RWPE2 (cell line): ENCODE measurements around the gene EGR2.

Source experiments
- ATAC-seq: fragments of 200-7000 bp; cut with Tn5 transposase; 3 replicates; pipeline ENCODE4 v1.9.1; 2021; ENCODE audit warnings: low read depth
- DNase-seq: peaks from one replicate; pipeline ENCODE4 v3.0.0-alpha.2; 2020; ENCODE audit warnings: low spot score
- H3K27ac ChIP-seq: fragments of 450-650 bp; 2 replicates; pipeline ENCODE4 v1.5.1; 2017; ENCODE audit warnings: mild to moderate bottlenecking; ENCODE audit not compliant: poor library complexity, severe bottlenecking
- H3K27me3 ChIP-seq: fragments of 250-450 bp; sonication (Bioruptor Pico); 2 replicates; pipeline ENCODE4 v1.5.1; 2021; ENCODE audit warnings: mild to moderate bottlenecking, moderate library complexity; ENCODE audit not compliant: insufficient read depth, poor library complexity, severe bottlenecking
- H3K36me3 ChIP-seq: fragments of 250-450 bp; sonication (Bioruptor Pico); 2 replicates; pipeline ENCODE4 v1.5.1; 2020; ENCODE audit warnings: low read depth, mild to moderate bottlenecking, moderate library complexity
- H3K4me1 ChIP-seq: fragments of 250-450 bp; sonication (Bioruptor Pico); 2 replicates; pipeline ENCODE4 v1.5.1; 2021; ENCODE audit warnings: mild to moderate bottlenecking, moderate library complexity; ENCODE audit not compliant: insufficient read depth, poor library complexity, severe bottlenecking
- H3K4me3 ChIP-seq: fragments of 250-450 bp; sonication (Bioruptor Pico); 2 replicates; pipeline ENCODE4 v1.5.1; 2021; ENCODE audit warnings: mild to moderate bottlenecking, moderate library complexity; ENCODE audit not compliant: severe bottlenecking
- H3K9me3 ChIP-seq: fragments of 250-450 bp; sonication (Bioruptor Pico); 2 replicates; pipeline ENCODE4 v1.5.1; 2021; ENCODE audit warnings: mild to moderate bottlenecking, moderate library complexity; ENCODE audit not compliant: severe bottlenecking
- CTCF ChIP-seq: fragments of 450-650 bp; IDR thresholded peaks from one replicate; pipeline ENCODE4 v1.5.1; 2017; ENCODE audit warnings: mild to moderate bottlenecking, moderate library complexity; ENCODE audit not compliant: poor library complexity, severe bottlenecking

The EGR2 gene

GRCh38 chr10:62816331-62817120, at the start of gene EGR2:
Gene EGR2 (minus strand): TSS chr10:62816366. CDS start chr10:62816029, 337 bp downstream.
- H3K27ac ChIP-seq, result peak within 1 kb of the TSS; percentile 3
- H3K27me3 ChIP-seq, result peaks cover 48% of the 10 kb centered on the region
- peaks cover 9% of the 10 kb centered on the region for H3K4me1 ChIP-seq
- H3K36me3 ChIP-seq, result no peaks in the 10 kb centered on the region
- ATAC-seq, result peak; percentile 82
- peak; percentile 92 for DNase-seq
- H3K4me3 ChIP-seq, result peak within 1 kb of the TSS; percentile 75
- TF ChIP-seq CTCF, result no peak
- no peaks in the 10 kb centered on the region for H3K9me3 ChIP-seq

- TF ChIP-seq CTCF, result no peak
- no peak overlapping the region for H3K4me3 ChIP-seq
- no peak for DNase-seq
- ATAC-seq, result no peak
- H3K9me3 ChIP-seq, result no peaks in the 10 kb centered on the region
- no peaks in the 10 kb centered on the region for H3K27me3 ChIP-seq
- no peak overlapping the region for H3K27ac ChIP-seq
- H3K4me1 ChIP-seq, result no peaks in the 10 kb centered on the region
- no peaks in the 10 kb centered on the region for H3K36me3 ChIP-seq
Measured at GRCh38 chr10:62862447-62862846, 46.3 kb upstream of the EGR2 start.

GRCh38 chr10:62861507-62861906, 45.3 kb upstream of the EGR2 start:
- Histone ChIP-seq H3K4me1 (no peaks in the 10 kb centered on the region), H3K4me3 (no peak overlapping the region), H3K9me3 (no peaks in the 10 kb centered on the region), H3K27ac (no peak overlapping the region), H3K36me3 (no peaks in the 10 kb centered on the region), H3K27me3 (peaks cover 5% of the 10 kb centered on the region)
- ATAC-seq, result no peak
- no peak for TF ChIP-seq CTCF
- DNase-seq, result no peak

GRCh38 chr10:62860946-62861345, 44.8 kb upstream of the EGR2 start:
- Histone ChIP-seq H3K27me3 (peaks cover 5% of the 10 kb centered on the region), H3K4me3 (no peak overlapping the region), H3K36me3 (no peaks in the 10 kb centered on the region), H3K27ac (no peak overlapping the region), H3K4me1 (no peaks in the 10 kb centered on the region), H3K9me3 (no peaks in the 10 kb centered on the region)
- no peak for TF ChIP-seq CTCF
- ATAC-seq (no peak), DNase-seq (no peak)

- no peak overlapping the region for H3K4me3 ChIP-seq
- no peaks in the 10 kb centered on the region for H3K4me1 ChIP-seq
- DNase-seq (no peak), ATAC-seq (no peak)
- no peak overlapping the region for H3K27ac ChIP-seq
- TF ChIP-seq CTCF, result no peak
- peaks cover 5% of the 10 kb centered on the region for H3K27me3 ChIP-seq
- H3K36me3 ChIP-seq, result no peaks in the 10 kb centered on the region
- no peaks in the 10 kb centered on the region for H3K9me3 ChIP-seq
Measured at GRCh38 chr10:62858364-62858763, 42.2 kb upstream of the EGR2 start.
